H9 (cell line): ENCODE measurements around the gene ZNF599. TPM values are rescaled to one million over a fixed set of nuclear protein-coding genes. Genes with fewer than 3 reads are reported as not detected.

Experiments used
- DNase-seq: peaks from one replicate; pipeline ENCODE4 v3.0.0-alpha.2; 2017
- H2AFZ ChIP-seq: one replicate; pipeline ENCODE4 v1.6.1; 2013; ENCODE audit warnings: mild to moderate bottlenecking, low read length, control low read depth, moderate library complexity
- H2AK5ac ChIP-seq: 2 replicates; pipeline ENCODE4 v1.6.1; 2013; ENCODE audit warnings: low read length, control low read depth, mixed read lengths; ENCODE audit not compliant: insufficient read length
- H2BK120ac ChIP-seq: one replicate; pipeline ENCODE4 v1.6.1; 2013; ENCODE audit warnings: low read depth, mild to moderate bottlenecking, low read length, control low read depth, inconsistent platforms; ENCODE audit not compliant: poor library complexity, severe bottlenecking
- H2BK12ac ChIP-seq: 2 replicates; pipeline ENCODE4 v1.6.1; 2013; ENCODE audit warnings: low read length, control low read depth, mixed read lengths, low read depth; ENCODE audit not compliant: insufficient read length
- H2BK15ac ChIP-seq: 2 replicates; pipeline ENCODE4 v1.6.1; 2013; ENCODE audit warnings: low read depth, low read length, control low read depth
- H2BK20ac ChIP-seq: one replicate; pipeline ENCODE4 v1.6.1; 2013; ENCODE audit warnings: low read depth, mild to moderate bottlenecking, low read length, control low read depth, inconsistent platforms; ENCODE audit not compliant: poor library complexity, severe bottlenecking
- H2BK5ac ChIP-seq: 2 replicates; pipeline ENCODE4 v1.6.1; 2013; ENCODE audit warnings: low read length, control low read depth, mixed read lengths; ENCODE audit not compliant: insufficient read length
- H3K14ac ChIP-seq: 2 replicates; pipeline ENCODE4 v1.6.1; 2013; ENCODE audit warnings: low read length, control low read depth; ENCODE audit not compliant: insufficient read depth
- H3K18ac ChIP-seq: 2 replicates; pipeline ENCODE4 v1.6.1; 2013; ENCODE audit warnings: low read depth, mild to moderate bottlenecking, mixed read lengths, low read length, control low read depth; ENCODE audit not compliant: insufficient read length
- H3K23ac ChIP-seq: 2 replicates; pipeline ENCODE4 v1.6.1; 2013; ENCODE audit warnings: low read length, control low read depth, mixed read lengths, low read depth; ENCODE audit not compliant: insufficient read length
- H3K23me2 ChIP-seq: 2 replicates; pipeline ENCODE4 v1.6.1; 2013; ENCODE audit warnings: low read depth, mild to moderate bottlenecking, mixed read lengths, low read length, control low read depth; ENCODE audit not compliant: insufficient read length, poor library complexity, severe bottlenecking
- H3K27ac ChIP-seq: 2 replicates; pipeline ENCODE4 v1.5.1; 2013; ENCODE audit warnings: low read length, control low read depth, mixed read lengths, low read depth; ENCODE audit not compliant: insufficient read length
- H3K27me3 ChIP-seq: 2 replicates; pipeline ENCODE4 v1.6.1; 2013; ENCODE audit warnings: low read length, control low read depth, inconsistent platforms; ENCODE audit not compliant: insufficient read depth
- H3K4ac ChIP-seq: 2 replicates; pipeline ENCODE4 v1.6.1; 2013; ENCODE audit warnings: low read depth, mild to moderate bottlenecking, control low read depth, inconsistent platforms, low read length, moderate library complexity
- H3K4me1 ChIP-seq: 2 replicates; pipeline ENCODE4 v1.6.1; 2013; ENCODE audit warnings: low read length, control low read depth, inconsistent platforms; ENCODE audit not compliant: insufficient read depth
- H3K4me2 ChIP-seq: 2 replicates; pipeline ENCODE4 v1.6.1; 2013; ENCODE audit warnings: low read length, control low read depth, mixed read lengths; ENCODE audit not compliant: insufficient read length, insufficient read depth
- H3K56ac ChIP-seq: 2 replicates; pipeline ENCODE4 v1.6.1; 2013; ENCODE audit warnings: low read depth, mild to moderate bottlenecking, mixed read lengths, low read length, control low read depth; ENCODE audit not compliant: insufficient read length
- H3K79me1 ChIP-seq: 2 replicates; pipeline ENCODE4 v1.6.1; 2013; ENCODE audit warnings: low read depth, mild to moderate bottlenecking, moderate library complexity, low read length, control low read depth, inconsistent platforms; ENCODE audit not compliant: insufficient read depth, poor library complexity, severe bottlenecking
- H3K79me2 ChIP-seq: 2 replicates; pipeline ENCODE4 v1.6.1; 2013; ENCODE audit warnings: low read length, control low read depth, inconsistent platforms; ENCODE audit not compliant: insufficient read depth
- H3K9ac ChIP-seq: 2 replicates; pipeline ENCODE4 v1.6.1; 2013; ENCODE audit warnings: low read length, control low read depth, mixed read lengths; ENCODE audit not compliant: insufficient read length; ENCODE audit errors: extremely low read depth
- H3K9me3 ChIP-seq: one replicate; pipeline ENCODE4 v1.6.1; 2013; ENCODE audit warnings: low read depth, low read length, inconsistent platforms; ENCODE audit not compliant: control insufficient read depth
- H3T11ph ChIP-seq: one replicate; pipeline ENCODE4 v1.6.1; 2013; ENCODE audit warnings: mild to moderate bottlenecking, low read length, control low read depth, inconsistent platforms
- H4K20me1 ChIP-seq: one replicate; pipeline ENCODE4 v1.6.1; 2013; ENCODE audit not compliant: control insufficient read depth, insufficient read length, insufficient read depth
- H4K5ac ChIP-seq: 2 replicates; pipeline ENCODE4 v1.6.1; 2013; ENCODE audit warnings: low read depth, mild to moderate bottlenecking, mixed read lengths, low read length, control low read depth; ENCODE audit not compliant: insufficient read length
- H4K8ac ChIP-seq: replicated peaks from 2 replicates; pipeline ENCODE4 v1.6.1; 2013; ENCODE audit warnings: low read length, control low read depth, mixed read lengths, low read depth; ENCODE audit not compliant: insufficient read length
- H4K91ac ChIP-seq: 2 replicates; pipeline ENCODE4 v1.6.1; 2013; ENCODE audit warnings: low read depth, mild to moderate bottlenecking, moderate library complexity, mixed read lengths, low read length, control low read depth; ENCODE audit not compliant: insufficient read length
- H3K27ac Mint-ChIP-seq, 3 experiments: 2 replicates in 2 of 3; 3 replicates in 1 of 3; pipeline ENCODE4 v1.8.0; 2020 to 2021; ENCODE audit warnings: mixed read lengths in 3 of 3, mild to moderate bottlenecking in 1 of 3, moderate library complexity in 1 of 3
- H3K27me3 Mint-ChIP-seq: 2 replicates; pipeline ENCODE4 v1.8.0; 2021; ENCODE audit warnings: low read depth, mild to moderate bottlenecking, moderate library complexity, mixed read lengths
- H3K36me3 Mint-ChIP-seq, 3 experiments: 2 replicates in 2 of 3; 3 replicates in 1 of 3; pipeline ENCODE4 v1.8.0; 2020 to 2021; ENCODE audit warnings: low read depth in 3 of 3, mixed read lengths in 3 of 3; ENCODE audit not compliant: insufficient read depth in 1 of 3
- H3K4me1 Mint-ChIP-seq, 2 experiments: 2 replicates each; pipeline ENCODE4 v1.8.0; 2020; ENCODE audit warnings: mixed read lengths in 2 of 2
- H3K4me3 Mint-ChIP-seq, 2 experiments: 2 replicates in 1 of 2; 3 replicates in 1 of 2; pipeline ENCODE4 v1.8.0; 2020 to 2021; ENCODE audit warnings: mild to moderate bottlenecking in 2 of 2, mixed read lengths in 2 of 2, moderate library complexity in 1 of 2
- H3K9me3 Mint-ChIP-seq, 2 experiments: 2 replicates in 1 of 2; 3 replicates in 1 of 2; pipeline ENCODE4 v1.8.0; 2020; ENCODE audit warnings: mild to moderate bottlenecking in 2 of 2, mixed read lengths in 2 of 2, moderate library complexity in 1 of 2
- WGBS: extraction: QIAGEN DNeasy Blood & Tissue Kit; methylation state at CpG from one replicate; pipeline ENCODE4 v1.1.7; 2013; ENCODE audit warnings: missing lambda C conversion rate, low lambda C conversion rate, mixed read lengths; ENCODE audit not compliant: insufficient read length; ENCODE audit errors: extremely low coverage; 5-methylcytosine and 5-hydroxymethylcytosine counted together
- total RNA-seq: library from RNA; stranded (reverse); gene quantifications from 2 replicates; pipeline ENCODE4 v1.2.1, GENCODE V29; 2021
- TF ChIP-seq, protein P1 (sequence below): fragments of 200-600 bp; sonication (generic); conservative IDR thresholded peaks from 3 replicates; pipeline ENCODE4 v1.8.0; 2021; ENCODE audit warnings: antibody characterized with exemption, mild to moderate bottlenecking

Gene ZNF599
- total RNA-seq, 1 experiment from 2014 or later, result 3.9 TPM

DNA sequence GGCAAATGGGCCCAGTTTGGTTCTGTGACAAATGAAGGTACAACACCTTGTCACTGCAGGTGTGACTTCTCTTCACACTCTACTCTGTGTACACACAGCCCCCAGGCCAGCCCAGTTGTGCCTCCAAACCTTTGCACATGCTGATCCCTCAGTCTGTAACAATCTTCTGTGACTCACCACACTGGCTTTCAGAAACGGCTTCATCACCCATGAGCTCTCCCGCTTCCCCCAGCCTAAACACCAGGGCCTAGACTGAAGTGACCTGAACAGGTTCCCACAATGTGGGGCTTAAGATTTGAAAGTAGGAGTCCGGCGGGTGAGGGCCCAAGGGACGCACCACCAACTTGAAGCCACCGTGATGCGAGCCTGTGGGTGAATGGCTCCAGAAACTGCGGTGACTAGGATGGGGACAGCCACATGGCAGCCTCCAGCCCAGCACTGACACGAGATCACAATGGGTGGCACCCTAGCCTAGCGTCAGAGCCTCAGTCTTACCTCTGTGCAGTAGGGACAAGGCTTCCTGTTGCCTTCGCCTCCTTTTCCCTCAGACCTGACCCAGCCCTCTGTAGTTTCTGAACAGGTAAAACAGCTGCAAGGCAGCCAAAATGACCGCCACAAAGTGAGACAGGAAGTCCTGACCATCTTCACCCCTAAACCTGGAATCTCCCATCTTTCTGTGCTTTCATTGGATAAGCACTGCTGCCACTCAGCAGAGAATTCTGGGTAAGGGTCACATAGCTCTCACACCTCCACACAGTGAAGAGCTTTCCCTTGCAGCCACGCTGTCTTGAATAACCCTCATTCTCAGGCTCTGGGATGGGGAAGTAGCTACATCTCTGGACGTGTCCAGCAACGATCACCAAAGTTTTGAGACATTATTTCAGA is 34.2 kb upstream of the ZNF599 start:
- Mint-ChIP-seq H3K27ac (no peak overlapping the region), H3K27me3 (peaks cover 10% of the 10 kb centered on the region), H3K4me3 (no peak overlapping the region), H3K36me3 (peaks cover 4 to 7% (median 5%) of the 10 kb centered on the region in 3 experiments; a peak in 6 of 7 replicates), H3K9me3 (peaks cover 52 to 59% of the 10 kb centered on the region in 2 experiments), H3K4me1 (no peaks in the 10 kb centered on the region)
- no peak overlapping the region for H3K14ac ChIP-seq
- no peak overlapping the region for H2BK12ac ChIP-seq
- H3K23me2 ChIP-seq, result no peaks in the 10 kb centered on the region
- H2BK5ac ChIP-seq, result no peak overlapping the region
- H3K4me2 ChIP-seq, result no peak overlapping the region
- no peak overlapping the region for H2AK5ac ChIP-seq
- no peak overlapping the region for H4K91ac ChIP-seq
- H2BK15ac ChIP-seq, result no peak overlapping the region
- WGBS, result no CpG with 5 or more reads among the region's 15 CpGs
- no peaks in the 10 kb centered on the region for H3K79me2 ChIP-seq
- H4K5ac ChIP-seq, result no peak overlapping the region
- TF ChIP-seq, protein P1, sequence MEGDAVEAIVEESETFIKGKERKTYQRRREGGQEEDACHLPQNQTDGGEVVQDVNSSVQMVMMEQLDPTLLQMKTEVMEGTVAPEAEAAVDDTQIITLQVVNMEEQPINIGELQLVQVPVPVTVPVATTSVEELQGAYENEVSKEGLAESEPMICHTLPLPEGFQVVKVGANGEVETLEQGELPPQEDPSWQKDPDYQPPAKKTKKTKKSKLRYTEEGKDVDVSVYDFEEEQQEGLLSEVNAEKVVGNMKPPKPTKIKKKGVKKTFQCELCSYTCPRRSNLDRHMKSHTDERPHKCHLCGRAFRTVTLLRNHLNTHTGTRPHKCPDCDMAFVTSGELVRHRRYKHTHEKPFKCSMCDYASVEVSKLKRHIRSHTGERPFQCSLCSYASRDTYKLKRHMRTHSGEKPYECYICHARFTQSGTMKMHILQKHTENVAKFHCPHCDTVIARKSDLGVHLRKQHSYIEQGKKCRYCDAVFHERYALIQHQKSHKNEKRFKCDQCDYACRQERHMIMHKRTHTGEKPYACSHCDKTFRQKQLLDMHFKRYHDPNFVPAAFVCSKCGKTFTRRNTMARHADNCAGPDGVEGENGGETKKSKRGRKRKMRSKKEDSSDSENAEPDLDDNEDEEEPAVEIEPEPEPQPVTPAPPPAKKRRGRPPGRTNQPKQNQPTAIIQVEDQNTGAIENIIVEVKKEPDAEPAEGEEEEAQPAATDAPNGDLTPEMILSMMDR, result no peak
- no peak overlapping the region for H3K18ac ChIP-seq
- no peak overlapping the region for H3T11ph ChIP-seq
- no peak overlapping the region for H2BK120ac ChIP-seq
- H3K56ac ChIP-seq, result no peak overlapping the region
- no peaks in the 10 kb centered on the region for H3K79me1 ChIP-seq
- no peak overlapping the region for H4K8ac ChIP-seq
- no peak for DNase-seq
- no peak overlapping the region for H2BK20ac ChIP-seq
- no peaks in the 10 kb centered on the region for H3K4me1 ChIP-seq
- peaks cover 2% of the 10 kb centered on the region for H4K20me1 ChIP-seq
- H3K27me3 ChIP-seq, result no peaks in the 10 kb centered on the region
- no peak overlapping the region for H3K4ac ChIP-seq
- H3K23ac ChIP-seq, result no peak overlapping the region
- no peak overlapping the region for H3K9ac ChIP-seq
- H3K27ac ChIP-seq, result no peak overlapping the region
- peaks cover 17% of the 10 kb centered on the region for H3K9me3 ChIP-seq
- H2AFZ ChIP-seq, result no peak overlapping the region
